CD14-positive monocyte (primary cell): ENCODE measurements around the gene CLSTN3. TPM values are rescaled to one million over a fixed set of nuclear protein-coding genes. Genes with fewer than 3 reads are reported as not detected.

Source experiments
- DNase-seq, 3 donors: peaks; one replicate each; pipeline ENCODE4 v3.0.0-alpha.2; 2011 to 2022
- H2AFZ ChIP-seq: 2 replicates; pipeline ENCODE4 v1.6.0; 2012; ENCODE audit warnings: mild to moderate bottlenecking, low read depth, low read length, inconsistent platforms; ENCODE audit not compliant: insufficient read depth, poor library complexity, severe bottlenecking
- H3K27ac ChIP-seq, 2 donors: 1 replicate in 1 of 2; 2 replicates in 1 of 2; pipeline ENCODE4 v1.5.1; 2012 to 2013; ENCODE audit warnings: low read length in 2 of 2, control low read depth in 1 of 2, inconsistent platforms in 1 of 2, low read depth in 1 of 2, mild to moderate bottlenecking in 1 of 2
- H3K27me3 ChIP-seq, 2 donors: one replicate each; pipeline versions ENCODE4 v1.6.0 to v1.6.1; 2011 to 2013; ENCODE audit warnings: low read length in 2 of 2; ENCODE audit not compliant: control insufficient read depth in 2 of 2, insufficient read depth in 2 of 2
- H3K36me3 ChIP-seq, 2 donors: replicated peaks in 1 of 2; 1 replicate in 1 of 2; 2 replicates in 1 of 2; pipeline versions ENCODE4 v1.5.1 to v1.6.1; 2012 to 2013; ENCODE audit warnings: low read length in 2 of 2, control low read depth in 1 of 2, inconsistent platforms in 1 of 2, mild to moderate bottlenecking in 1 of 2; ENCODE audit not compliant: insufficient read depth in 2 of 2, control insufficient read depth in 1 of 2
- H3K4me1 ChIP-seq, 2 donors: 1 replicate in 1 of 2; 2 replicates in 1 of 2; pipeline versions ENCODE4 v1.5.1 to v1.6.1; 2012 to 2013; ENCODE audit warnings: low read length in 2 of 2, control low read depth in 1 of 2, inconsistent platforms in 1 of 2, mild to moderate bottlenecking in 1 of 2, moderate library complexity in 1 of 2; ENCODE audit not compliant: insufficient read depth in 2 of 2, control insufficient read depth in 1 of 2
- H3K4me2 ChIP-seq: replicated peaks from 2 replicates; pipeline ENCODE3; 2012; ENCODE audit warnings: low read length, moderate library complexity, mild to moderate bottlenecking; ENCODE audit not compliant: poor library complexity, severe bottlenecking; ENCODE audit errors: extremely low read depth
- H3K4me3 ChIP-seq, 3 experiments: fragments of 200-600 bp in 1 of 3; sonication (generic) in 1 of 3; replicated peaks in 1 of 3; 1 replicate in 2 of 3; 2 replicates in 1 of 3; pipeline ENCODE4 v1.5.1; 2011 to 2013; ENCODE audit warnings: low read length in 3 of 3, mild to moderate bottlenecking in 3 of 3, control low read depth in 2 of 3, low read depth in 2 of 3, inconsistent platforms in 1 of 3, moderate library complexity in 1 of 3
- H3K79me2 ChIP-seq: 2 replicates; pipeline ENCODE4 v1.6.0; 2012; ENCODE audit warnings: mild to moderate bottlenecking, control low read depth, inconsistent platforms, low read length, moderate library complexity; ENCODE audit not compliant: insufficient read depth
- H3K9ac ChIP-seq: 2 replicates; pipeline ENCODE4 v1.6.0; 2017; ENCODE audit warnings: low read length, mild to moderate bottlenecking; ENCODE audit not compliant: insufficient read depth, poor library complexity, severe bottlenecking
- H3K9me3 ChIP-seq, 2 donors: replicated peaks in 1 of 2; 1 replicate in 1 of 2; 2 replicates in 1 of 2; pipeline versions ENCODE4 v1.5.1 to v1.6.1; 2012 to 2013; ENCODE audit warnings: low read length in 2 of 2, control low read depth in 1 of 2; ENCODE audit not compliant: control insufficient read depth in 1 of 2, insufficient read depth in 1 of 2
- H4K20me1 ChIP-seq: 2 replicates; pipeline ENCODE4 v1.6.0; 2012; ENCODE audit warnings: mild to moderate bottlenecking, low read length, control low read depth, moderate library complexity; ENCODE audit not compliant: insufficient read depth
- H3K27ac Mint-ChIP-seq, 7 donors: one replicate each; pipeline ENCODE4 v1.8.0; 2020; ENCODE audit warnings: mild to moderate bottlenecking in 7 of 7, mixed read lengths in 7 of 7, moderate library complexity in 6 of 7, inconsistent platforms in 2 of 7
- H3K27me3 Mint-ChIP-seq, 3 donors: one replicate each; pipeline ENCODE4 v1.8.0; 2021 to 2022; ENCODE audit warnings: low read depth in 3 of 3, mild to moderate bottlenecking in 3 of 3, mixed read lengths in 3 of 3, moderate library complexity in 3 of 3, inconsistent platforms in 1 of 3
- H3K36me3 Mint-ChIP-seq, 2 donors: one replicate each; pipeline ENCODE4 v1.8.0; 2020; ENCODE audit warnings: mixed read lengths in 2 of 2, inconsistent platforms in 1 of 2, mild to moderate bottlenecking in 1 of 2
- H3K4me1 Mint-ChIP-seq: one replicate; pipeline ENCODE4 v1.8.0; 2020; ENCODE audit warnings: mild to moderate bottlenecking, mixed read lengths
- H3K4me3 Mint-ChIP-seq, 2 donors: one replicate each; pipeline ENCODE4 v1.8.0; 2020; ENCODE audit warnings: mild to moderate bottlenecking in 2 of 2, mixed read lengths in 2 of 2, moderate library complexity in 1 of 2
- H3K9me3 Mint-ChIP-seq, 7 donors: one replicate each; pipeline ENCODE4 v1.8.0; 2020 to 2022; ENCODE audit warnings: mixed read lengths in 7 of 7, mild to moderate bottlenecking in 6 of 7, moderate library complexity in 6 of 7, inconsistent platforms in 2 of 7
- CTCF ChIP-seq: fragments of 200-600 bp; IDR thresholded peaks from one replicate; pipeline ENCODE4 v1.8.0; 2022; ENCODE audit warnings: antibody characterized with exemption, mild to moderate bottlenecking
- WGBS: methylation state at CpG from one replicate; pipeline ENCODE4 v1.1.5; 2013; ENCODE audit warnings: missing lambda C conversion rate; ENCODE audit not compliant: insufficient coverage; 5-methylcytosine and 5-hydroxymethylcytosine counted together
- intact Hi-C, 2 donors: fragments of 100-400 bp; cut with micrococcal nuclease; formaldehyde crosslinking; loops; one replicate each; pipeline versions ENCODE4 v1.15.0 to v1.15.1; 2023
- polyA plus RNA-seq, 3 donors: library from polyadenylated mRNA; depleted of rRNA in 1 of 3; unstranded in 2 of 3; stranded (reverse) in 1 of 3; fragments of 300-500 nt in 2 of 3; fragments of >200 nt in 1 of 3; fragmentation: Illumina TruSeq in 2 of 3; gene quantifications; 1 replicate in 2 of 3; 2 replicates in 1 of 3; pipeline ENCODE4 v1.2.3, GENCODE V29; 2012 to 2021

The CLSTN3 gene
- polyA plus RNA-seq, 3 donors = 13.7 TPM; not detected in 2

- no peak overlapping the region for H2AFZ ChIP-seq
Observed at GRCh38 chr12:7175493-7175892, 45.3 kb downstream of the CLSTN3 start.

GRCh38 chr12:7176595-7176994 is 46.4 kb downstream of the CLSTN3 start:
- no peaks in the 10 kb centered on the region for H3K36me3 Mint-ChIP-seq
- H4K20me1 ChIP-seq = no peaks in the 10 kb centered on the region

More at GRCh38 chr12:7175493-7175892, 45.3 kb downstream of the CLSTN3 start:
- Mint-ChIP-seq H3K4me3 (no peak overlapping the region), H3K36me3 (no peaks in the 10 kb centered on the region), H3K9me3 (peaks cover 9 to 33% (median 18%) of the 10 kb centered on the region in 7 donors), H3K27me3 (peaks cover 3 to 12% (median 6%) of the 10 kb centered on the region in 3 donors), H3K4me1 (no peaks in the 10 kb centered on the region), H3K27ac (no peak overlapping the region)
- TF ChIP-seq CTCF = no peak
- peaks cover 0 to 9% of the 10 kb centered on the region in 2 donors for H3K27me3 ChIP-seq
- H3K27ac ChIP-seq = no peak overlapping the region
- DNase-seq = no peak
- H4K20me1 ChIP-seq = no peaks in the 10 kb centered on the region
- H3K79me2 ChIP-seq = no peaks in the 10 kb centered on the region
- H3K36me3 ChIP-seq = no peaks in the 10 kb centered on the region
- H3K4me3 ChIP-seq = no peak overlapping the region
- no peak overlapping the region for H3K9ac ChIP-seq
- intact Hi-C loops = no loop called here
- H3K9me3 ChIP-seq = peaks cover 11 to 12% of the 10 kb centered on the region in 2 donors
- H3K4me2 ChIP-seq = no peak overlapping the region
- H3K4me1 ChIP-seq = no peaks in the 10 kb centered on the region

More at GRCh38 chr12:7176595-7176994, 46.4 kb downstream of the CLSTN3 start:
- peaks cover 5% of the 10 kb centered on the region in 2 donors for H3K9me3 ChIP-seq
- H3K9ac ChIP-seq = no peak overlapping the region
- H3K27ac ChIP-seq = no peak overlapping the region
- no peak for TF ChIP-seq CTCF
- H3K4me2 ChIP-seq = no peak overlapping the region
- WGBS = no CpG with 5 or more reads among the region's 2 CpGs
- H3K79me2 ChIP-seq = no peaks in the 10 kb centered on the region
- no peak overlapping the region for H2AFZ ChIP-seq
- intact Hi-C loops = no loop called here
- no peaks in the 10 kb centered on the region for H3K4me1 Mint-ChIP-seq
- H3K4me3 ChIP-seq = no peak overlapping the region
- no peaks in the 10 kb centered on the region for H3K36me3 ChIP-seq
- H3K4me1 ChIP-seq = no peaks in the 10 kb centered on the region
- H3K9me3 Mint-ChIP-seq = peaks cover 7 to 23% (median 19%) of the 10 kb centered on the region in 7 donors
- peaks cover 0 to 9% of the 10 kb centered on the region in 2 donors for H3K27me3 ChIP-seq
- DNase-seq = no peak
- H3K4me3 Mint-ChIP-seq = no peak overlapping the region
- H3K27me3 Mint-ChIP-seq = peaks cover 3 to 12% (median 6%) of the 10 kb centered on the region in 3 donors
- no peak overlapping the region for H3K27ac Mint-ChIP-seq
